Renal cortex interstitium (tissue), 11 donors: ENCODE results near the gene BBOX1. TPM values are rescaled to one million over a fixed set of nuclear protein-coding genes. Genes with fewer than 3 reads are reported as not detected.
"Not testable (repeated sequence)": the region's sequence is repeated elsewhere in the genome, so short reads cannot be mapped to it uniquely, and the experiment has no call there.

Source experiments
- DNase-seq, 11 donors: peaks; one replicate each; pipeline ENCODE4 v3.0.0-alpha.2; 2013; ENCODE audit warnings: low read depth in 9 of 11, low spot score in 4 of 11; ENCODE audit errors: extremely low read depth in 1 of 11
- polyA plus RNA-seq, 3 donors: library from polyadenylated mRNA; unstranded; fragments of 120-200 nt; gene quantifications; one replicate each; pipeline ENCODE4 v1.2.1, GENCODE V29; 2013; ENCODE audit not compliant: insufficient read length in 3 of 3

BBOX1 gene
- polyA plus RNA-seq, 3 donors = 50.4 to 53.3 (median 52.0) TPM

DNA sequence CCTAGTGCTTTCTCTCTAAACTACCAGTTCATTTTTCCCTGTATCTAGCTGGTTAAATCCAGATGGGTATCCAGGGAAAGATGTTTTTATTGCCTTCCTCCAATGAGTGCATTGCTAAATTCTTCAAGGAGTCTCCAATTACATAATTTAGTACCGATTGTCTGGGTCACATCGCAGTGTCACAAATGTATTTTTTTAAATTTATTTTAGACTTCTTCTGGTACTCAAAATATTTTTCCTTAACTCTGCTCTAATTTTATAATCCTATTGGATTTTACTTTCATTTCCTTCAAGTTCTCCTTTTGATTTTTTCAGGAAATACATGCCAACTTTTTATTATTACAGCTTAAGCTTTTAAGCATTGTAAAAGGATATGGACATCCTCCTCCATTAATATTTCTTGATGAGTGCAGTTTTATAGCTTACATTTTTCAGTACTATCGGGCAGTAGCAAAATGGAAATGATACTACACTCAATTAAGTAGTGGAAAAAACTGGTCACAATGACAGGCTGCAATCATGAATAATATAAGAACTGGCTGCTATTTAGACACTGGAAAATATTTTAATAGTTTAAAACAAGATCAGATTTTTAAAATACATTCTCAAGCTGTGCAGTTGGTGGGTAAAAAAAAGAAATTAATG, 20.3 kb downstream of the BBOX1 start:
- peak in 1 of 11 donors; percentile 18 for DNase-seq

DNA sequence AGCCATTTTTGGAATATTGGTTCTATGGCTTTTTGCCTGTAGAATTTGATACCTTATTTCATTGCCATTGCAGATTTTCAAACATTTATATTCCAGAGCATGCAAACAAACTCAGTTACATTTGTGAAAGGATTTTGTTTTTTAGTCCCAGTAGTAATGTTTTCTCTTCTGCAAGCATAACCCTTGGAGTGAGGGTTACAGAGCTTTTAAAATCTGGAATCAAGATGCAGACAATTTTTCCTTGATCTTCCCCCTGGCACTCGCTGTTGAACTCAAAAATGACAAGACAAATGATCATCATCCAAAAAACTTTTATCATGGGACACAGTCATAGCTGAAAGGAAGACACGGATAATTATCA, 20.8 kb downstream of the BBOX1 start:
- no peak for DNase-seq

DNA sequence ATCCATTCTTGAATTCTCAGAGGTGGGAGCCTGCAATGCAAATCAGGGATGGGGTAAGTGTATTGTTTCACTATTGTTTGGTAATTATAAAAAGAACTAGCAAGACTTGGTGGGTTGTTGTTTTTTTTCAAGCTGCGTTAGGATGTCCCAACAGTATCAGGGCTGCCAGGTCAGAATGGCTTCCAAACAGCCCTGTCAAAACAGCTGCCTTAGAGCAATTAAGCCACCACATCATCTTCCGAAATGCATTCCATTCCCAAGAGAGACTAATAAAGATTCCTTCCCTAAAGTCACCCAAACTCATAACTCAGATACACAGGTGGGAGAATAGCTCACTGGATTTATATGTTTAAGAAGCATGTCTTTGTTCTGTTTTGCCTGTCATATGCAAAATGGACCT, 23.5 kb downstream of the BBOX1 start:
- no peak for DNase-seq

DNA sequence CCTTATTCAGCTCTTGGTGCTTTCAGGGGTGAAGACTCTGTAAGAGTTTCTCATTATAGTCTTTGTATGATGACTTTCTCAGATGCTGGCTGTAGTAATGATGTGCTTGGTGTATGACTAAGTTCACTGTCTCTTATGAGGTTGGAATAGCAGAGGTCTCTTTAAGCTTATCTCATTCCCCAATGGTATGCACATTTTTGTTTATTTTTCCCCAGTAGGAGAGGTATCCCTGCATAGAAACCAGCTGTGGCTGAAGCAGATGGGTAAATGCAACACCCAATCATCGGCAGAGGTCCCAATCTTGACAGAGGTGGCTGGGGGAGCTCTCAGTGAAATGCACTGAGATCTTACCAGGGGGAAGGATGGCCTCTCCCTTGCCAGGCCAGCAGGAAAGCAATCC, 34.6 kb downstream of the BBOX1 start:
- DNase-seq = no peak

DNA sequence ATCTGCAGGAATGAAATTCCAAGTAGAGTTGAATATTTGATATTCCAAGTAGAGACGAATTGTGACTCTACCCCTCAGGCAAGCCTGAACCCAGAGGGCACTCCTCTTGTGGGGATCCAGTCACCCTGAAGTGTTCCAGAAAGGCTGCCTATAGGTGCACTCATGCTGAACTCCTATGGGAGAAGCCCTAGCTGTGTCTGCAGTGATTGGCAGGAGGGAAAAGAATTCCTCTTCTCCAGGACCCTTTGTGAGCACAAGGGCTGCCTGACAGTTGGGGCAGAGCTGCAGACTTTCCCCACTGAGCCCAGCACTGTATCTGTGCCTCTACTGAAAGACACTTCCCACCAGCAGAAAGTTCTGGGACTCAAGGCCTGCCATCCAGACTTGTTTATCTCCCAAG, 35.0 kb downstream of the BBOX1 start:
- no peak for DNase-seq

DNA sequence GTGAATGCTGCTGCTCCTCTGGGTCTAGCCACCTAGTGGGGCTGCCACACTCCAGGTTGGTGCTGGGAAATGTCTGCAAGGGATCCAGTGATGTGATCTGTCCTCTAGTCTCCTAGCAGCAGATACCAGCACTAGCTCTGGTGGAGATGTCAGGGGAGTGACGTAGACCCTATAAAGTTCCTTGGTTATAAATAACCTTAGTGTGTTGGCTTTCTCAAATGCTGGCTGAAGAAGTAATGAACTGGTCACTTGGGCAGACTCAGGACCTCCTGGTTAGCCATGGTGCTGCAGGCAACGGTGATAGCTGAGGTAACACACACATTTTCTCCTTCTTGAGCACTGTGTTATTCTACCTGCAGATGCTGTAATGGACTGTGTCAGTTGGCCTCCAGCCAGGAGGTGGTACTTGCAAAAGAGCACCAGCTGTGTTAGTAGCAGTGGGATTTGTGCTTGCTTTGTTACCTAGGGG, 35.5 kb downstream of the BBOX1 start:
- DNase-seq = no peak

DNA sequence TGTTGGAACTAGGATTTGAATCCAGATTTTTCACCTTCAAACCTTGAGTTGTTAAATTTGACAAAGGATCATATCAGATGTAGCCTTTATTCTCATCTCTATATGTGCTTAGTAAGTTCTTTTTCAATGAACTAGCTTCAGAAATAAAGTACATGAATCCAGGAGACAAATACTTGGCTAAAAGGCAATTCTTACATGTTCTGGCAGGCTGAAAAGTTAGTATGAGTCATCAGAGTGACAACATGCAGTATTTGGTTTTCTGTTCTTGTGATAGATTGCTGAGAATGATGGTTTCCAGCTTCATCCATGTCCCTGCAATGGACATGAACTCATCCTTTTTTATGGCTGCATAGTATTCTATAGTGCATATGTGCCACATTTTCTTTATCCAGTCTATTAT, 40.4 kb downstream of the BBOX1 start:
- no peak for DNase-seq

DNA sequence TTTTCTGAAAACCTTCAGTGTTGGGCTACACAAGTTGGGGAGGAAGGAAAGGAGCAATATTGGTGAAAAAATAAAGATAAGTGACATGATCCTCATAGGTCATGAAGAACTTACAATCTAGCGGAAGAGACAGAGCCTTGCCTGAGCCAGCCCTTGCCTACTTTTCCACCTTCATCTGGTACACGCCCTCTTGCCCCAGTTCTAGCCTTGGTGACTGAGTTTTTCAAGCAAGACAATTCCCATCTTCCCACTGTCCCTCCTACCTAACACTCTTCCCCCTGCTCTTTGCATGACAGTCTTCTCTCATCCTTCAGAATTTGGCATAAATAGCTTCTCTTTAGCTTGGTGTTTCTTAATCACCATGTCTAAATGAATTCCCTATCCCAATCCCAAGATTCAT, 42.6 kb downstream of the BBOX1 start:
- DNase-seq = no peak

DNA sequence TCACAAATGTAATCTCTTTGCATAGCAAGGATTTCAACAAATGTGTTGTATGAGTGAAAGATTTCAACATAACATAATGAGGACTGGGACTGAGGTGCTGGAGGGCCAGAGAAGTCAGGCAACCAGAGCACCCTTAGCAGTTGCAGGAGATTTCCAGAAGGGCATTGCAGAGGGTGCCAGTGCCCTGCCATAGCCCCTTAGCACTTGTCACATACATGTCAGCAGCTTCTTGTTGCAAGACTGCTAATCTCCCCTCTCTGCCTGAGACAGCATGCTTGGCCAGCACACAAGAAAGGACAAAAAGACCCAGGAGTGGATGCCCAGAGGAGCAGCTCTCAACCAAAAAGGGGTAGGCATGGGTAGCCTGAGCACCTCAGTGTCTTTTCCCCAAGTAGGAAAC, 43.2 kb downstream of the BBOX1 start:
- DNase-seq = no peak

DNA sequence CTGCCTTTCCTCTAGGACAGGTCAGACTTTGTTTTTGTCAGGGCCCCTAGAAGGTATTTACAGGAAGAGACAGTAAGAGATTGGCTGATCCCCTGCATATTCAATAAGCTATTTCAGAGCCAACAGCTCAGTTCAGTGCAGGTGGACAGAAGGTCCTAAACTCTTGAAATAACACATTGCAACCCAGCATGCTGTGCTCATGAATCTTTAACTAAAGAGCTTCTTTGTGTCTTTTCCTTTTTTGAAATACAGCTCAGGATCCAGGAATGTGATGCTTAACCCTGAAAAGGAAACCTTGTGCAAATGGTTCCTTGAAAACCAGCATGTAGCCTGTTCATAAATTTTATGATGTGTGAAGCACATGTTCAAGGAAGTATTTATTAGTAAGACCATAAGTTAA, 43.9 kb downstream of the BBOX1 start:
- no peak for DNase-seq

DNA sequence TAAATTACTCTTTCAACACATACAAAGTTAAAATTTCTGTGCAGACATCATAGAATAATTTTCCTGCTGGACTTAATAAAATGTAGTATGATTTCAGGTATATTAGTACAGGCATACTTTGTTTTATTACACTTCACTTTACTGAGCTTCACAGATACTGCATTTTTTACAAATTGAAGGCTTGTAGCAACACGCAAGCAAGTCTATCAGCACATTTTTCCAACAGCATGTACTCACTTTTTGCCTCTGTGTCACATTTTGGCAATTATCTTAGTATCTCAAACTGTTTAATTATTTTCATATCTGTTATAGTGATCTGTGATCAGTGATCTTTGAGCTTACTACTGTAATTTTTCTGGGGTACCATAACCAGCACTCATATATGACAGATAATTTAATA, 44.5 kb downstream of the BBOX1 start:
- no peak for DNase-seq

DNA sequence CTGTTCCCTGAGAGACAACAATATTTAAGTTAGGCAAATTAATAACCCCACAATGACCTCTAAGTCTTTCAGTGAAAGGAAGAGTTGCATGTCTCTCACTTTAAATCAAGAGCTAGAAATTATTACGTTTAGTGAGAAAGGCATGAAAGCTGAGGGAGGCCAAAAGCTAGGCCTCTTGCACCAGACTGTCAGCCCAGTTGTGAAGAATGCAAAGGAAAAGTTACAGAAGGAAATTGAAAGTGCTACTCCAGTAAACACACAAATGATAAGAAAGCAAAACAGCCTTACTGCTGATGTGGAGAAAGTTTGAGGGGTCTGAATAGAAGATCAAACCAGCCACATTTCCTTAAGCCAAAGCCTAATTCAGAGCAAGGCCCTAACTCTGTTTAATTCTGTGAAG, 45.0 kb downstream of the BBOX1 start:
- no peak for DNase-seq

DNA sequence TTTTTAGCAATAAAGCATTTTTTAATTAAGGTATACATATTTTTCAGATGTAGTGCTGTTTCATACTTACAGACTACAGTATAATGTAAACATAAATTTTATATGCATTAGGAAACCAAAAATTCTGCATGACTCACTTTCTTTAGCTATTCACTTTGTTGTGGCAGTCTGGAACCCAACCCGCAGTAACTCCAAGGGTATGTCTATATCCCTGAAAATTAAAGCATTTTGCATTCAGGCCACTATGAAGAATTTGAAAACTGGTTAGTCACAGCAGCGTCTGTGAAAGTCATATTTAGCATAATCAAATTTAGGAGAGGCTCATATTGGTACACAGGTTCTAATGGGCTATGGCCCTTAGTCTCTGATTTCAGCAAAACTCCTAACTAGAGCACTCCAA, 46.8 kb downstream of the BBOX1 start:
- no peak for DNase-seq

DNA sequence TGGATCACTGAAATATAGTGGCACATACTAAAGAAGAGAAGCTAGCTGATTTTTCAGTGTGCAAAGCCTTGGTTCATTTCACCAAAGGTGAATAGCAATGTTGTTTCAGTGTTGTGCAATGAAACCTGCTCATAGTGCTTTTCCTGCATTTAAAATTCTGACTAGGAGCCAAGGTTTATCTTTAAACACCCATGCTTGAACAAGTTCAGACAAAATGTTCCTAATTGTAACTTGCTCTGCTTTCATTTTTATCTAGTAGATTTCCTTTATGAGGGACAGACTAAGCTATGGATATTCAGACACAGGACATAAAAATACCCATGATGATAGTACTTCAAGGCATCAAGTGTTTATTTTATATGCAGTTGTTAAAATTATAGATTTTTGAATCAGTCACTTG, 47.7 kb downstream of the BBOX1 start:
- no peak for DNase-seq

DNA sequence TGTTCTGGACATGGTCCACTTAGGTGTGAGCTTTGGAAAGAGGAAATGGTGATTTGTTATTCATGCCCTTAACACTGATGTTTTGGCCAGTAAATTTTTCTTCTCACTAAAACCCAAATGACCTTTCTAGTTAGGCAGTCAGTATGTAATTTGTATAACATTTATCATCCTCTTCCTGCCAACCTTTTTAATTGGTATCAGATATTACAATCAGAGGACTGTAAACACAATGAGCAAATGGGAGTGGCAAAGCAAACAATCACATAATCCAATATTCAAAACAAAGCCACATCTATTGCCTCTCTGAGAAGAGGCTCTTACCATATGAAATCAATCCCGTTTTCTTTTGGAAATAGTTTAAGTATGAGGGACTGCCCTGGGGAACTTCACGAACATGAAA, 49.1 kb downstream of the BBOX1 start:
- no peak for DNase-seq

DNA sequence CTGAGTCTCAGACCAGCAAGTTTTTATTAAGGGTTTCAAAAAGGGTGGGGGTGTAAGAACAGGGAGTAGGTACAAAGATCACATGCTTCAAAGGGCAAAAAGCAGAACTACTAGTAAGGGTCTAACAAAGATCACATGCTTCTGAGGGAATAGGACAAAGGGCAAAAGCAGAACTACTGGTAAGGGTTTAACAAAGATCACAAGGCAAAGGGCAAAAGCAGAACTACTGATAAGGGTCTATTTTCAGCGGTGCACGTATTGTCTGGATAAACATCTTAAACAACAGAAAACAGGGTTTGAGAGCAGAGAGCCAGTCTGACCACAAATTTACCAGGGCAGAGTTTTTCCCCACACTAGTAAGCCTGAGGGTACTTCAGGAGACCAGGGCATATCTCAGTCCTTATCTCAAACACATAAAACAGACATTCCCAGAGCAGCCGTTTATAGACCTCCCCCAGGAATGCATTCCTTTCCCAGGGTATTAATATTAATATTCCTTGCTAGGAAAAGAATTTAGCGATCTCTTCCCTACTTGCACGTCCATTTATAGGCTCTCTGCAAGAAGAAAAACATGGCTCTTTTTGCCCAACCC, 49.8 kb downstream of the BBOX1 start:
- not testable (repeated sequence) for DNase-seq

DNA sequence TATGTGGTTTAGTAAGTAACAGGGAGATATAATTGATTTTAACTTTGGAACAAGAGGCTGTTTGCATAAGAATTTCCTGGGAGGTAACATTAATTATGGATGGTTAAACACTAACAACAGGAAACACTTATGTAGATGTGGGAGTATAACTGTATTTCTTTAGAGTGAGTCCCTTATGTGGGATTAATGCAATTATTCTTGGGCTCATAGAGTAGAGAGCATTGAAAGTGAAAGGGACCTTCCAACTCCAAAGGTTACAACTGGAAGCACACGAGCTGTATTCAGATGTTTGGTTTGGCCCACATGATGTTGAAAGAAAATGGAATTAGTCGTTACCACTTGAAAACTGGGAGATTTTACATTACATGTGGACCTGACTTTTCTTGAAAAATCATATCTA, 53.5 kb downstream of the BBOX1 start:
- no peak for DNase-seq

DNA sequence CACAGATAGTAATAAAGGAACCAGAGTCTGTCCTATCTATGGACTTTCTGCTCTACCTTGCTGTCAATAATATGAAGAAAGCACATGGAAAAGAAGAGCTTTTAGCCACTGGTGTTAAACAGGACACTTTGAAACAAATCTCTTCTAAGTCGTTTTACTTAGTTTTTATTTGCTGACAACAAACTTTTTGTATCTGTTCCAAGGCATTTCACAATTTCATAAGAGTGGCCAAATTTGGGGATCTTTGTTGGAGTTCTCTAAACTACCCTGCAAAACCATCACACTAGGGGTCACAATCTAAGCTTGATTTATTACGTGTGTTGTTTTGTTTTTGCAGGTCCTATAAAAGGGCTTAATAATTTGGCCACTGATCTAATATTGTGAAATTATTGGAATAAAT, 54.4 kb downstream of the BBOX1 start:
- no peak for DNase-seq

DNA sequence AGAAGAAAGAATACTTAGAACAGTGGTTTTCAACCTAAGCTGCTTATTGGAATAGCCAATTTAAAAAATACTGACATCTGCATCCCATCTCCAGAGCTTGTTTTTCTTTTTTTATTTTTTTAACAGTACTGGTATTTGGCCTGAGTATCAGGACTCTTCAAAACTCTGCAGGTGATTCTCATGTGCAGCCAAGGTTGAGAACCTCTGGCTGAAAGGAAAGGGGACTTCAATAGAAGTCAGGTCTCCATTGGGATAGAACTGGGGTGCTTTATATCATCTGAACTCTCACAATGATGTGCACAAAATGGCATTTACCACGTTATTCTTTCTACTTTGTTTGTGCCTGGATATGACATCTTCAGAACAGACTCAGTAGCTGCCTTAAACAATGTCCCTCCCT, 55.3 kb downstream of the BBOX1 start:
- DNase-seq = no peak

DNA sequence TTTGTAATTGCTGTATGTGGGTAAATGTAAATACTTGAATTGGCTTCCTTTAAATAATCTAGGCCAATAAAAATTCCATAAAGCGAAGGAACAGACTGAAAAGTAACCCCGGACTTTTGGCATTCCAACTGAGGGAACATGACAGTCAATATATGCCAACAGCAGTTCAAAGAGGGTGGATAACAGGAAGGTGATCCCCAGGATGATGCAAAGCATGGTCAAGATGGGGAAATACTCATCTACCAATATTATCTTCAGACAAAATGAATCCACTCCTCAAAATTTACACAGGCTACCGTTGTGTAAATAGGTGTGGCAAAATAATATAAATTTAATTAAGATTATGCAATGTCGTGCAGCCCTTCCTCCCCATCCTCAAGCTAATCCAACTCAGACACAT, 56.9 kb downstream of the BBOX1 start:
- no peak for DNase-seq

DNA sequence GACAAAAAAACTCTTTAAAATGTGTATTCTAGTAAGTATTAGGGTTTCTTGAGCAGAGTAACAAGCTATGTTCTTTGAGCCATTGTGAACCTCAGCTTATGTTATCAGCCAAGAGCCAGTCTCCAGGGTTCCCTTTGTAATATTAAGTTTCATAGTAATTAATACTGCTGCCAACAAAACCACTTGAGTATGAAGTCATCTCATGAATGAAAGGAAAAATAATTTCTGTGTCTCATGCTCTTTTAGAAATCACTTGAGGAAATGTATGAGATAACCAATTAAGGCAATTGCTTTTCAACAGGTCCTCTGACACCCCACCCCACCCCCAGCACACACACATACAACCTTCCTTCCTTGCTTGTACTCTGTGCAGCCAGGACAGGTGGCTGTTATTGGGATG, 59.9 kb downstream of the BBOX1 start:
- no peak for DNase-seq
